Mesenchymal stem cell (in vitro differentiated cells and primary cell): ENCODE measurements around the gene AP3B1.

ENCODE experiments used
- DNase-seq: peaks from one replicate; pipeline ENCODE4 v3.0.0-alpha.2; 2013
- H2AFZ ChIP-seq: one replicate; pipeline ENCODE4 v1.6.1; 2013; ENCODE audit warnings: low read depth, mild to moderate bottlenecking, control low read depth, inconsistent platforms, low read length, moderate library complexity
- H2AK5ac ChIP-seq: 2 replicates; pipeline ENCODE4 v1.6.1; 2013; ENCODE audit warnings: low read length, moderate library complexity, mild to moderate bottlenecking, inconsistent platforms; ENCODE audit not compliant: severe bottlenecking
- H2BK120ac ChIP-seq: one replicate; pipeline ENCODE4 v1.6.1; 2013; ENCODE audit warnings: low read depth, mild to moderate bottlenecking, inconsistent platforms, low read length, moderate library complexity
- H2BK12ac ChIP-seq, 2 experiments: one replicate each; pipeline ENCODE4 v1.6.1; 2013; ENCODE audit warnings: inconsistent platforms in 2 of 2, low read length in 2 of 2, mild to moderate bottlenecking in 2 of 2, moderate library complexity in 2 of 2, control low read depth in 1 of 2
- H2BK15ac ChIP-seq: one replicate; pipeline ENCODE4 v1.6.1; 2013; ENCODE audit warnings: mild to moderate bottlenecking, low read depth, inconsistent platforms; ENCODE audit not compliant: poor library complexity, severe bottlenecking
- H2BK5ac ChIP-seq: 2 replicates; pipeline ENCODE4 v1.6.1; 2013; ENCODE audit warnings: low read depth, mild to moderate bottlenecking, low read length, control low read depth, inconsistent platforms; ENCODE audit not compliant: poor library complexity, severe bottlenecking
- H3K14ac ChIP-seq, 2 experiments: one replicate each; pipeline ENCODE4 v1.6.1; 2013; ENCODE audit warnings: inconsistent platforms in 2 of 2, low read length in 2 of 2, control low read depth in 1 of 2, mild to moderate bottlenecking in 1 of 2, moderate library complexity in 1 of 2
- H3K18ac ChIP-seq, 2 experiments: one replicate each; pipeline ENCODE4 v1.6.1; 2013; ENCODE audit warnings: inconsistent platforms in 2 of 2, low read length in 2 of 2, control low read depth in 1 of 2, low read depth in 1 of 2, mild to moderate bottlenecking in 1 of 2
- H3K23ac ChIP-seq, 2 experiments: one replicate each; pipeline ENCODE4 v1.6.1; 2013; ENCODE audit warnings: inconsistent platforms in 2 of 2, low read length in 2 of 2, mild to moderate bottlenecking in 2 of 2, moderate library complexity in 2 of 2, control low read depth in 1 of 2
- H3K27ac ChIP-seq: 2 replicates; pipeline ENCODE4 v1.5.1; 2013; ENCODE audit warnings: mild to moderate bottlenecking, moderate library complexity, low read length, control low read depth, inconsistent platforms; ENCODE audit not compliant: poor library complexity, severe bottlenecking
- H3K27me3 ChIP-seq, 2 experiments: 2 replicates each; pipeline versions ENCODE4 v1.6.1 to v1.7.0; 2013; ENCODE audit warnings: low read length in 2 of 2, mild to moderate bottlenecking in 2 of 2, moderate library complexity in 2 of 2, control low read depth in 1 of 2, inconsistent platforms in 1 of 2; ENCODE audit not compliant: control insufficient read depth in 1 of 2, insufficient read depth in 1 of 2
- H3K36me3 ChIP-seq, 2 experiments: 2 replicates each; pipeline versions ENCODE4 v1.6.1 to v1.7.0; 2013; ENCODE audit warnings: low read length in 2 of 2, control low read depth in 1 of 2, inconsistent platforms in 1 of 2, low read depth in 1 of 2, mild to moderate bottlenecking in 1 of 2; ENCODE audit not compliant: insufficient read depth in 2 of 2, control insufficient read depth in 1 of 2
- H3K4ac ChIP-seq, 2 experiments: one replicate each; pipeline ENCODE4 v1.6.1; 2013; ENCODE audit warnings: inconsistent platforms in 2 of 2, low read length in 2 of 2, mild to moderate bottlenecking in 2 of 2, moderate library complexity in 2 of 2, control low read depth in 1 of 2, low read depth in 1 of 2
- H3K4me1 ChIP-seq: 2 replicates; pipeline ENCODE4 v1.6.1; 2013; ENCODE audit warnings: low read depth, low read length, control low read depth; ENCODE audit not compliant: control insufficient read depth, insufficient read depth
- H3K4me2 ChIP-seq: 2 replicates; pipeline ENCODE4 v1.6.1; 2013; ENCODE audit warnings: low read length, mild to moderate bottlenecking, inconsistent platforms; ENCODE audit not compliant: poor library complexity, severe bottlenecking
- H3K4me3 ChIP-seq, 2 experiments: 2 replicates each; pipeline versions ENCODE4 v1.5.1 to v1.7.0; 2013; ENCODE audit warnings: low read length in 2 of 2, mild to moderate bottlenecking in 2 of 2, control low read depth in 1 of 2, low read depth in 1 of 2; ENCODE audit not compliant: insufficient read depth in 1 of 2
- H3K79me1 ChIP-seq: replicated peaks from 2 replicates; pipeline ENCODE4 v1.6.1; 2013; ENCODE audit warnings: mild to moderate bottlenecking, control low read depth, low read length, inconsistent platforms; ENCODE audit not compliant: poor library complexity, severe bottlenecking
- H3K9ac ChIP-seq: 2 replicates; pipeline ENCODE4 v1.7.0; 2013; ENCODE audit warnings: mild to moderate bottlenecking, low read length, moderate library complexity
- H3K9me3 ChIP-seq: 2 replicates; pipeline ENCODE4 v1.7.0; 2013; ENCODE audit warnings: mild to moderate bottlenecking, low read length; ENCODE audit not compliant: control insufficient read depth
- H4K8ac ChIP-seq: one replicate; pipeline ENCODE4 v1.6.1; 2013; ENCODE audit warnings: inconsistent platforms, mild to moderate bottlenecking, low read length, moderate library complexity
- H4K91ac ChIP-seq: one replicate; pipeline ENCODE4 v1.6.1; 2013; ENCODE audit warnings: mild to moderate bottlenecking, low read length, inconsistent platforms
- WGBS: methylation state at CpG from one replicate; pipeline ENCODE4 v1.1.7; 2013; ENCODE audit warnings: mixed read lengths; 5-methylcytosine and 5-hydroxymethylcytosine counted together

AP3B1 gene

GRCh38 chr5:78242001-78242400 lies 52.5 kb downstream of the AP3B1 start:
- Histone ChIP-seq H3K9me3 (no peaks in the 10 kb centered on the region), H3K27ac (no peak overlapping the region), H4K8ac (no peak overlapping the region), H3K9ac (no peak overlapping the region), H2AFZ (no peak overlapping the region), H2BK15ac (no peak overlapping the region), H2AK5ac (no peak overlapping the region), H3K4me1 (peaks cover 1% of the 10 kb centered on the region), H3K4me3 (no peak overlapping the region), H3K14ac (no peak overlapping the region), H2BK5ac (no peak overlapping the region), H3K4ac (no peak overlapping the region), H4K91ac (no peak overlapping the region), H2BK12ac (no peak overlapping the region), H3K4me2 (no peak overlapping the region), H3K79me1 (peaks cover 23% of the 10 kb centered on the region), H3K18ac (no peak overlapping the region), H3K27me3 (no peaks in the 10 kb centered on the region), H3K36me3 (peaks cover 2 to 21% of the 10 kb centered on the region in 2 experiments), H3K23ac (no peak overlapping the region), H2BK120ac (no peak overlapping the region)
- 97% methylated on average over 1 of the region's 1 CpG for WGBS
- DNase-seq, result no peak

GRCh38 chr5:78237911-78238310 lies 56.6 kb downstream of the AP3B1 start:
- Histone ChIP-seq H3K14ac (no peak overlapping the region), H3K27ac (no peak overlapping the region), H3K18ac (no peak overlapping the region), H2BK120ac (no peak overlapping the region), H3K9ac (no peak overlapping the region), H3K27me3 (no peaks in the 10 kb centered on the region), H3K4me2 (no peak overlapping the region), H3K4me3 (no peak overlapping the region), H3K23ac (no peak overlapping the region), H2BK5ac (no peak overlapping the region), H2BK12ac (no peak overlapping the region), H2BK15ac (no peak overlapping the region), H3K4me1 (no peaks in the 10 kb centered on the region), H3K79me1 (peaks cover 17% of the 10 kb centered on the region), H3K9me3 (no peaks in the 10 kb centered on the region), H3K36me3 (peaks cover 0 to 21% of the 10 kb centered on the region in 2 experiments), H4K91ac (no peak overlapping the region), H2AK5ac (no peak overlapping the region), H3K4ac (no peak overlapping the region), H4K8ac (no peak overlapping the region), H2AFZ (no peak overlapping the region)
- 86% methylated on average over 3 of the region's 3 CpGs for WGBS
- DNase-seq, result no peak

GRCh38 chr5:78236046-78236445 lies 58.5 kb downstream of the AP3B1 start:
- Histone ChIP-seq H2AFZ (no peak overlapping the region), H4K91ac (no peak overlapping the region), H3K18ac (no peak overlapping the region), H4K8ac (no peak overlapping the region), H2AK5ac (no peak overlapping the region), H2BK120ac (no peak overlapping the region), H3K9me3 (no peaks in the 10 kb centered on the region), H3K23ac (no peak overlapping the region), H3K27ac (no peak overlapping the region), H2BK15ac (no peak overlapping the region), H3K27me3 (no peaks in the 10 kb centered on the region), H3K79me1 (peaks cover 13% of the 10 kb centered on the region), H3K4me3 (no peak overlapping the region), H3K9ac (no peak overlapping the region), H3K14ac (no peak overlapping the region), H2BK12ac (no peak overlapping the region), H2BK5ac (no peak overlapping the region), H3K4me2 (no peak overlapping the region), H3K36me3 (peaks cover 0 to 21% of the 10 kb centered on the region in 2 experiments), H3K4me1 (no peaks in the 10 kb centered on the region), H3K4ac (no peak overlapping the region)
- no peak for DNase-seq
- WGBS, result no CpG with 5 or more reads among the region's 2 CpGs

GRCh38 chr5:78235289-78235688 lies 59.2 kb downstream of the AP3B1 start:
- H3K36me3 ChIP-seq, result peaks cover 0 to 18% of the 10 kb centered on the region in 2 experiments
- no peak overlapping the region for H3K27ac ChIP-seq
- H3K14ac ChIP-seq, result no peak overlapping the region
- H2AFZ ChIP-seq, result no peak overlapping the region
- H3K9me3 ChIP-seq, result no peaks in the 10 kb centered on the region
- no peak overlapping the region for H2BK12ac ChIP-seq
- no peak overlapping the region for H2BK15ac ChIP-seq
- 100% methylated on average over 3 of the region's 3 CpGs for WGBS
- H3K4me3 ChIP-seq, result no peak overlapping the region
- peaks cover 13% of the 10 kb centered on the region for H3K79me1 ChIP-seq
- no peak overlapping the region for H3K4me2 ChIP-seq
- no peak overlapping the region for H3K23ac ChIP-seq
- H3K4ac ChIP-seq, result no peak overlapping the region
- no peak overlapping the region for H3K9ac ChIP-seq
- no peak overlapping the region for H2AK5ac ChIP-seq
- H3K27me3 ChIP-seq, result no peaks in the 10 kb centered on the region
- no peaks in the 10 kb centered on the region for H3K4me1 ChIP-seq
- H2BK5ac ChIP-seq, result no peak overlapping the region
- H3K18ac ChIP-seq, result no peak overlapping the region
- no peak overlapping the region for H2BK120ac ChIP-seq
- DNase-seq, result no peak
- H4K8ac ChIP-seq, result no peak overlapping the region
- H4K91ac ChIP-seq, result no peak overlapping the region
